WTC11 (cell line): Measurements from ENCODE around the gene CDC20. TPM values are rescaled to one million over a fixed set of nuclear protein-coding genes. Genes with fewer than 3 reads are reported as not detected.

Experiments
- ATAC-seq: fragments of 200-7000 bp; cut with Tn5 transposase; 2 replicates; pipeline ENCODE4 v1.10.0; 2021; ENCODE audit warnings: mild to moderate bottlenecking, moderate library complexity
- CTCF ChIA-PET: fragments of 300-600 bp; sonication (Branson Sonifier 250); formaldehyde crosslinking; loops from one replicate; lab custom pipeline; 2021; ENCODE audit warnings: antibody characterized with exemption; lab: Charles Lee
- POLR2A ChIA-PET: fragments of 350-600 bp; sonication (Branson Sonifier 250); formaldehyde crosslinking; loops from one replicate; lab custom pipeline; 2021; ENCODE audit warnings: antibody characterized with exemption; lab: Charles Lee
- DNase-seq: peaks from one replicate; pipeline ENCODE4 v3.0.0; 2021; ENCODE audit warnings: low spot score
- H3K27ac Mint-ChIP-seq: 2 replicates; pipeline ENCODE4 v1.8.0; 2021; ENCODE audit warnings: mixed read lengths
- H3K27me3 Mint-ChIP-seq: 2 replicates; pipeline ENCODE4 v1.8.0; 2021; ENCODE audit warnings: low read depth, mild to moderate bottlenecking, moderate library complexity, mixed read lengths
- H3K36me3 Mint-ChIP-seq: 2 replicates; pipeline ENCODE4 v1.8.0; 2021; ENCODE audit warnings: mixed read lengths
- H3K4me1 Mint-ChIP-seq: 2 replicates; pipeline ENCODE4 v1.8.0; 2022; ENCODE audit warnings: mixed read lengths
- H3K4me3 Mint-ChIP-seq: 2 replicates; pipeline ENCODE4 v1.8.0; 2021; ENCODE audit warnings: mild to moderate bottlenecking, moderate library complexity, mixed read lengths
- H3K9me3 Mint-ChIP-seq: 2 replicates; pipeline ENCODE4 v1.8.0; 2021; ENCODE audit warnings: mixed read lengths
- AR ChIP-seq: fragments of 250-450 bp; sonication (Bioruptor Pico); IDR thresholded peaks from 2 replicates; pipeline ENCODE4 v1.9.0; 2021; ENCODE audit warnings: mild to moderate bottlenecking
- ATF6 ChIP-seq: sonication (generic); formaldehyde crosslinking; IDR thresholded peaks from 2 replicates; pipeline ENCODE4 v1.8.1; 2023; ENCODE audit warnings: mild to moderate bottlenecking, missing genetic modification reagents
- E2F4 ChIP-seq: sonication (generic); formaldehyde crosslinking; IDR thresholded peaks from 2 replicates; pipeline ENCODE4 v1.8.1; 2022; ENCODE audit warnings: low read depth, mild to moderate bottlenecking, moderate library complexity, missing genetic modification reagents, borderline replicate concordance
- FOXP1 ChIP-seq: sonication (generic); formaldehyde crosslinking; IDR thresholded peaks from 2 replicates; pipeline ENCODE4 v1.8.0; 2022; ENCODE audit warnings: missing genetic modification reagents, mild to moderate bottlenecking, moderate library complexity, borderline replicate concordance
- GABPB1 ChIP-seq: sonication (generic); formaldehyde crosslinking; IDR thresholded peaks from 2 replicates; pipeline ENCODE4 v1.8.1; 2023; ENCODE audit warnings: mild to moderate bottlenecking, missing genetic modification reagents
- GRHL2 ChIP-seq: fragments of 250-450 bp; sonication (Bioruptor Pico); IDR thresholded peaks from 2 replicates; pipeline ENCODE4 v1.8.0; 2022; ENCODE audit warnings: mild to moderate bottlenecking, moderate library complexity; ENCODE audit not compliant: insufficient replicate concordance, severe bottlenecking
- JUN ChIP-seq: sonication (generic); formaldehyde crosslinking; IDR thresholded peaks from 2 replicates; pipeline ENCODE4 v1.8.0; 2023; ENCODE audit warnings: mild to moderate bottlenecking, missing genetic modification reagents
- NFE2L1 ChIP-seq: sonication (generic); formaldehyde crosslinking; IDR thresholded peaks from 2 replicates; pipeline ENCODE4 v1.8.1; 2023; ENCODE audit warnings: missing genetic modification reagents
- NFYB ChIP-seq: sonication (generic); formaldehyde crosslinking; conservative IDR thresholded peaks from 2 replicates; pipeline ENCODE4 v1.8.0; 2022; ENCODE audit warnings: low read depth, missing genetic modification reagents
- TCF7 ChIP-seq: sonication (generic); formaldehyde crosslinking; IDR thresholded peaks from 2 replicates; pipeline ENCODE4 v1.8.0; 2022; ENCODE audit warnings: mild to moderate bottlenecking, low read depth, missing genetic modification reagents, moderate library complexity
- ZBTB21 ChIP-seq: sonication (generic); formaldehyde crosslinking; IDR thresholded peaks from 2 replicates; pipeline ENCODE4 v1.8.1; 2023; ENCODE audit warnings: mild to moderate bottlenecking, missing genetic modification reagents, borderline replicate concordance
- ZNF121 ChIP-seq: sonication (generic); formaldehyde crosslinking; IDR thresholded peaks from 2 replicates; pipeline ENCODE4 v1.8.0; 2023; ENCODE audit warnings: missing genetic modification reagents
- ZNF138 ChIP-seq: sonication (generic); formaldehyde crosslinking; conservative IDR thresholded peaks from 2 replicates; pipeline ENCODE4 v1.8.1; 2022; ENCODE audit warnings: mild to moderate bottlenecking, moderate library complexity, missing genetic modification reagents
- ZNF219 ChIP-seq: sonication (generic); formaldehyde crosslinking; IDR thresholded peaks from 2 replicates; pipeline ENCODE4 v1.8.0; 2023; ENCODE audit warnings: missing genetic modification reagents, mild to moderate bottlenecking, borderline replicate concordance
- ZNF425 ChIP-seq: fragments of 250-450 bp; sonication (Bioruptor Pico); conservative IDR thresholded peaks from 2 replicates; pipeline ENCODE4 v1.9.0; 2021; ENCODE audit warnings: mild to moderate bottlenecking
- ZNF532 ChIP-seq: fragments of 250-450 bp; sonication (Bioruptor Pico); IDR thresholded peaks from 2 replicates; pipeline ENCODE4 v1.9.0; 2021; ENCODE audit warnings: mild to moderate bottlenecking, borderline replicate concordance
- total RNA-seq: library from RNA; stranded (reverse); gene quantifications from 3 replicates; pipeline ENCODE4 v1.2.3, GENCODE V29; 2021
- TF ChIP-seq, protein P1 (sequence below): sonication (generic); formaldehyde crosslinking; IDR thresholded peaks from 2 replicates; pipeline ENCODE4 v1.8.1; 2023; ENCODE audit warnings: mild to moderate bottlenecking, moderate library complexity, missing genetic modification reagents
- TF ChIP-seq, protein P2 (sequence below): sonication (generic); formaldehyde crosslinking; IDR thresholded peaks from 2 replicates; pipeline ENCODE4 v1.8.1; 2022; ENCODE audit warnings: mild to moderate bottlenecking, missing genetic modification reagents, moderate library complexity, borderline replicate concordance

Gene CDC20
- total RNA-seq, 1 experiment from 2014 or later = 280 TPM

DNA sequence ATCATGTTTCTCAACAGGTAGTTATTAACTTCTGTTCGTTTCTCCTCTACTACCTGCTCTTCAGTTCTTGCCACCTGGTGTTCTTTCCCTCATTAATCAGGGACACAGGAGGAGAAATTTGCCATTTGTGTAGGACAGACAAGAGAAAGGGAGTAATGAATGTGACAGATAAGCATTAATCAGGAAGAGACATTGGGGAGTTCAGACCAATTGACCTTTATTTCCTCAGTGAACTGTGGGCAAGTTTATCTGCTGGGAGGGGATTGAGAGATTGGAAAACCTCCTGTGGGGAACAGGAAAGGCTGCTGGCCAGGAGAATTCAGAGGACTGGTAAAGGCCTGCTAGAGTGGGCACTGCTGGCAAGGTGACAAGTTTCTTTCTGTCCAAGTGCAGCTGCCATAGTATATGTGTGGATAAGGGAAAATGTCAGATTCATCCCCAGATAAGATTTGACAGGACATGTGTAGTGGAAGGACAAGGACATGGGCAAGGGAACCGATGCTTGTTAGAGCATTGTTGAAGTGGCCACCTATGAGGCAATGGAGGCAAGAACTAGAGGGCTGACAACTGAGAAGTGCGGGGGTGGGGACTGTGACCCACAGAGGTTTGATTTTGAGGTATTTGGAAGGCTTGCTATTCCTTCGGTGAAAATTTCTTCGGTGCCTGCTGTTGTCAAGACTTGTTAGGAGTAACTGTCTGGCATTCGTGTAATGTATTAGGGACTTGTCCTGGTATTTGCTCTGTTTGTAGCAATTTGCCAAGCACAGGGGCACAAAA is 43.5 kb downstream of the CDC20 start:
- Mint-ChIP-seq H3K27me3 (no peaks in the 10 kb centered on the region), H3K27ac (no peak overlapping the region), H3K4me3 (no peak overlapping the region), H3K36me3 (peaks cover 26% of the 10 kb centered on the region), H3K9me3 (no peaks in the 10 kb centered on the region), H3K4me1 (no peaks in the 10 kb centered on the region)
- DNase-seq (no peak), ATAC-seq (no peak)
- CTCF ChIA-PET = no interaction called here
- POLR2A ChIA-PET = no interaction called here
- TF ChIP-seq ZNF219 = no peak
- no peak for TF ChIP-seq ZBTB21 (CRISPR knock-in tag)
- TF ChIP-seq FOXP1 (CRISPR knock-in tag) = no peak
- TF ChIP-seq NFYB (CRISPR knock-in tag) = no peak
- no peak for TF ChIP-seq ZNF425
- TF ChIP-seq JUN = no peak
- no peak for TF ChIP-seq TCF7
- TF ChIP-seq E2F4 (CRISPR knock-in tag) = no peak
- no peak for TF ChIP-seq NFE2L1
- no peak for TF ChIP-seq GRHL2 (CRISPR knock-in tag)
- TF ChIP-seq, protein P1, sequence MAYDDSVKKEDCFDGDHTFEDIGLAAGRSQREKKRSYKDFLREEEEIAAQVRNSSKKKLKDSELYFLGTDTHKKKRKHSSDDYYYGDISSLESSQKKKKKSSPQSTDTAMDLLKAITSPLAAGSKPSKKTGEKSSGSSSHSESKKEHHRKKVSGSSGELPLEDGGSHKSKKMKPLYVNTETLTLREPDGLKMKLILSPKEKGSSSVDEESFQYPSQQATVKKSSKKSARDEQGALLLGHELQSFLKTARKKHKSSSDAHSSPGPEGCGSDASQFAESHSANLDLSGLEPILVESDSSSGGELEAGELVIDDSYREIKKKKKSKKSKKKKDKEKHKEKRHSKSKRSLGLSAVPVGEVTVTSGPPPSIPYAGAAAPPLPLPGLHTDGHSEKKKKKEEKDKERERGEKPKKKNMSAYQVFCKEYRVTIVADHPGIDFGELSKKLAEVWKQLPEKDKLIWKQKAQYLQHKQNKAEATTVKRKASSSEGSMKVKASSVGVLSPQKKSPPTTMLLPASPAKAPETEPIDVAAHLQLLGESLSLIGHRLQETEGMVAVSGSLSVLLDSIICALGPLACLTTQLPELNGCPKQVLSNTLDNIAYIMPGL = no peak
- TF ChIP-seq ZNF138 = no peak
- no peak for TF ChIP-seq ZNF121 (CRISPR knock-in tag)

- ATAC-seq (no peak), DNase-seq (no peak)
- Mint-ChIP-seq H3K36me3 (peaks cover 29% of the 10 kb centered on the region), H3K27ac (no peak overlapping the region), H3K9me3 (no peaks in the 10 kb centered on the region), H3K4me3 (no peak overlapping the region), H3K4me1 (no peaks in the 10 kb centered on the region), H3K27me3 (no peaks in the 10 kb centered on the region)
- POLR2A ChIA-PET = no interaction called here
- CTCF ChIA-PET = no interaction called here
- TF ChIP-seq AR (CRISPR knock-in tag) = no peak
- TF ChIP-seq, protein P2, sequence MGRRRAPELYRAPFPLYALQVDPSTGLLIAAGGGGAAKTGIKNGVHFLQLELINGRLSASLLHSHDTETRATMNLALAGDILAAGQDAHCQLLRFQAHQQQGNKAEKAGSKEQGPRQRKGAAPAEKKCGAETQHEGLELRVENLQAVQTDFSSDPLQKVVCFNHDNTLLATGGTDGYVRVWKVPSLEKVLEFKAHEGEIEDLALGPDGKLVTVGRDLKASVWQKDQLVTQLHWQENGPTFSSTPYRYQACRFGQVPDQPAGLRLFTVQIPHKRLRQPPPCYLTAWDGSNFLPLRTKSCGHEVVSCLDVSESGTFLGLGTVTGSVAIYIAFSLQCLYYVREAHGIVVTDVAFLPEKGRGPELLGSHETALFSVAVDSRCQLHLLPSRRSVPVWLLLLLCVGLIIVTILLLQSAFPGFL = no peak
- TF ChIP-seq ZNF532 (CRISPR knock-in tag) = no peak
- TF ChIP-seq ATF6 = no peak
- no peak for TF ChIP-seq GABPB1 (CRISPR knock-in tag)
- no peak for TF ChIP-seq ZBTB21 (CRISPR knock-in tag)
These were observed 45.6 kb downstream of the CDC20 start for GRCh38 chr1:43404353-43404752.
